Measurements from ENCODE around the gene CBLC. TPM values are rescaled to one million over a fixed set of nuclear protein-coding genes. Genes with fewer than 3 reads are reported as not detected.
"Not testable (repeated sequence)": the region's sequence is repeated elsewhere in the genome, so short reads cannot be mapped to it uniquely, and the experiment has no call there.

CBLC gene
- total and polyA plus RNA-seq, 2 donors (not counting 1 experiment from before 2014, with no cell fraction given), result not detected

DNA sequence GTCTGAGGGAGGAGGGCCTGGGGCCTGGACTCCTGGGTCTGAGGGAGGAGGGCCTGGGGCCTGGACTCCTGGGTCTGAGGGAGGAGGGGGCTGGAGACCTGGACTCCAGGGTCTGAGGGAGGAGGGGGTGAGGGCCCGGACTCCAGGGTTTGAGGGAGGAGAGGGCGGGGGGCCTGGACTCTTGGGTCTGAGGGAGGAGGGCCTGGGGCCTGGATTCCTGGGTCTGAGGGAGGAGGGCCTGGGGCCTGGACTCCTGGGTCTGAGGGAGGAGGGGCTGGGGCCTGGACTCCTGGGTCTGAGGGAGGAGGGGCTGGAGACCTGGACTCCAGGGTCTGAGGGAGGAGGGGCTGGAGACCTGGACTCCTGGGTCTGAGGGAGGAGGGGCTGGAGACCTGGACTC is 4.0 kb downstream of the CBLC start:
- POLR2A ChIA-PET, H3K4me1 Mint-ChIP-seq: not testable (repeated sequence)

GRCh38 chr19:44782729-44783128 is 5.0 kb downstream of the CBLC start:
- no peak overlapping the region for H3K9ac ChIP-seq (ENCODE audit: low read length)
- no peaks in the 10 kb centered on the region for H3K79me2 ChIP-seq (ENCODE audit: control insufficient read depth, insufficient read depth, low read length)
- intact Hi-C loops (cut with micrococcal nuclease), result loop anchor here (10.0 kb wide), 1 partner anchor 552 kb away; no protein-coding TSS in a partner anchor
- DNase-seq (no peak), ATAC-seq (ENCODE audit: low read depth) (no peak)
- H3K27me3 ChIP-seq (replicated peaks in 1 of 4; ENCODE audit: control extremely low read depth in 1 of 4, control insufficient read depth in 3 of 4, insufficient read depth in 4 of 4, low read length in 3 of 4), result peaks cover 0 to 11% (median 0%) of the 10 kb centered on the region in 4 experiments
- no peaks in the 10 kb centered on the region for H3K9me3 ChIP-seq (ENCODE audit: control extremely low read depth in 1 of 3, control insufficient read depth in 2 of 3, insufficient read depth in 1 of 3, low read length in 2 of 3)
- no peak overlapping the region for H3K4me3 ChIP-seq (ENCODE audit: control extremely low read depth in 1 of 5, extremely low read depth in 1 of 5, insufficient read depth in 1 of 5, low read depth in 2 of 5, low read length in 4 of 5)
- H3K27ac ChIP-seq (ENCODE audit: low read length in 2 of 2), result no peak overlapping the region
- no peaks in the 10 kb centered on the region for H3K36me3 ChIP-seq (replicated peaks in 1 of 2; ENCODE audit: control extremely low read depth in 1 of 2, control insufficient read depth in 1 of 2, extremely low read depth in 1 of 2, insufficient read depth in 2 of 2, low read length in 1 of 2)
- H3K4me2 ChIP-seq (replicated peaks; ENCODE audit: low read depth, low read length, poor library complexity, severe bottlenecking), result no peak overlapping the region
- CTCF ChIA-PET, result interaction anchor here (0.7 to 5.6 kb wide), 9 partner anchors 12 to 556 kb away, joined by 3 to 32 read pairs (median 4); no protein-coding TSS in a partner anchor
- TF ChIP-seq, protein P1, sequence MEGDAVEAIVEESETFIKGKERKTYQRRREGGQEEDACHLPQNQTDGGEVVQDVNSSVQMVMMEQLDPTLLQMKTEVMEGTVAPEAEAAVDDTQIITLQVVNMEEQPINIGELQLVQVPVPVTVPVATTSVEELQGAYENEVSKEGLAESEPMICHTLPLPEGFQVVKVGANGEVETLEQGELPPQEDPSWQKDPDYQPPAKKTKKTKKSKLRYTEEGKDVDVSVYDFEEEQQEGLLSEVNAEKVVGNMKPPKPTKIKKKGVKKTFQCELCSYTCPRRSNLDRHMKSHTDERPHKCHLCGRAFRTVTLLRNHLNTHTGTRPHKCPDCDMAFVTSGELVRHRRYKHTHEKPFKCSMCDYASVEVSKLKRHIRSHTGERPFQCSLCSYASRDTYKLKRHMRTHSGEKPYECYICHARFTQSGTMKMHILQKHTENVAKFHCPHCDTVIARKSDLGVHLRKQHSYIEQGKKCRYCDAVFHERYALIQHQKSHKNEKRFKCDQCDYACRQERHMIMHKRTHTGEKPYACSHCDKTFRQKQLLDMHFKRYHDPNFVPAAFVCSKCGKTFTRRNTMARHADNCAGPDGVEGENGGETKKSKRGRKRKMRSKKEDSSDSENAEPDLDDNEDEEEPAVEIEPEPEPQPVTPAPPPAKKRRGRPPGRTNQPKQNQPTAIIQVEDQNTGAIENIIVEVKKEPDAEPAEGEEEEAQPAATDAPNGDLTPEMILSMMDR (IDR thresholded peaks at IDR 0.05), result no peak
- peaks cover 0 to 6% of the 10 kb centered on the region in 2 donors for H3K4me1 ChIP-seq (ENCODE audit: control insufficient read depth in 2 of 2, insufficient read depth in 2 of 2, low read length in 2 of 2)
- POLR2A ChIA-PET, result no interaction called here
- H3K27ac Mint-ChIP-seq, result no peak overlapping the region
- WGBS (ENCODE audit: insufficient coverage), result 90% methylated on average over 2 of the region's 5 CpGs
- H4K20me1 ChIP-seq (ENCODE audit: control insufficient read depth, insufficient read depth, low read length, poor library complexity, severe bottlenecking), result no peaks in the 10 kb centered on the region
- H3K9me3 Mint-ChIP-seq (ENCODE audit: insufficient read depth), result no peaks in the 10 kb centered on the region
- H3K4me3 Mint-ChIP-seq, result no peak overlapping the region
- peaks cover 17% of the 10 kb centered on the region for H3K27me3 Mint-ChIP-seq
- no peak overlapping the region for H2AFZ ChIP-seq (ENCODE audit: insufficient read depth, low read depth, low read length, poor library complexity, severe bottlenecking)
- peaks cover 5% of the 10 kb centered on the region for H3K4me1 Mint-ChIP-seq

More for the DNA sequence above, 4.0 kb downstream of the CBLC start:
- WGBS (ENCODE audit: insufficient coverage), result 94% methylated on average over 2 of the region's 2 CpGs
- not testable (repeated sequence) for H3K79me2 ChIP-seq (ENCODE audit: control insufficient read depth, insufficient read depth, low read length); H3K4me3 Mint-ChIP-seq; H3K27ac ChIP-seq (ENCODE audit: low read length in 2 of 2); H4K20me1 ChIP-seq (ENCODE audit: control insufficient read depth, insufficient read depth, low read length, poor library complexity, severe bottlenecking); H3K4me1 ChIP-seq (ENCODE audit: control insufficient read depth in 2 of 2, insufficient read depth in 2 of 2, low read length in 2 of 2); H3K4me3 ChIP-seq (ENCODE audit: control extremely low read depth in 1 of 5, extremely low read depth in 1 of 5, insufficient read depth in 1 of 5, low read depth in 2 of 5, low read length in 4 of 5); H3K4me2 ChIP-seq (replicated peaks; ENCODE audit: low read depth, low read length, poor library complexity, severe bottlenecking); ATAC-seq (ENCODE audit: low read depth); H3K27ac Mint-ChIP-seq; H3K9ac ChIP-seq (ENCODE audit: low read length); H3K9me3 Mint-ChIP-seq (ENCODE audit: insufficient read depth); H3K36me3 ChIP-seq (replicated peaks in 1 of 2; ENCODE audit: control extremely low read depth in 1 of 2, control insufficient read depth in 1 of 2, extremely low read depth in 1 of 2, insufficient read depth in 2 of 2, low read length in 1 of 2); H3K9me3 ChIP-seq (ENCODE audit: control extremely low read depth in 1 of 3, control insufficient read depth in 2 of 3, insufficient read depth in 1 of 3, low read length in 2 of 3); DNase-seq; H2AFZ ChIP-seq (ENCODE audit: insufficient read depth, low read depth, low read length, poor library complexity, severe bottlenecking)
- CTCF ChIA-PET, result interaction anchor here (1.1 to 5.6 kb wide), 3 partner anchors 11 to 53 kb away, joined by 4 to 32 read pairs (median 5); no protein-coding TSS in a partner anchor
- H3K27me3 ChIP-seq (replicated peaks in 1 of 4; ENCODE audit: control extremely low read depth in 1 of 4, control insufficient read depth in 3 of 4, insufficient read depth in 4 of 4, low read length in 3 of 4), result peaks cover 0 to 13% (median 0%) of the 10 kb centered on the region in 4 experiments
- H3K27me3 Mint-ChIP-seq, result peaks cover 17% of the 10 kb centered on the region
- intact Hi-C loops (cut with micrococcal nuclease), result loop anchor here (10.0 kb wide), 1 partner anchor 553 kb away; no protein-coding TSS in a partner anchor

Measured in B cell (primary cell).